BJ (cell line): ENCODE data around the gene KPNB1. TPM values are rescaled to one million over a fixed set of nuclear protein-coding genes. Genes with fewer than 3 reads are reported as not detected.

ENCODE experiments used
- CTCF ChIA-PET: fragments of 350-600 bp; formaldehyde crosslinking; extraction: SDS; loops from one replicate; lab custom pipeline; 2021; ENCODE audit warnings: antibody characterized with exemption, inconsistent platforms; lab: Yijun Ruan, JAX
- POLR2A ChIA-PET: fragments of 300-600 bp; sonication (Branson Sonifier 250); formaldehyde crosslinking; extraction: SDS; loops from one replicate; lab custom pipeline; 2021; ENCODE audit warnings: antibody characterized with exemption; lab: Charles Lee
- DNase-seq: peaks from one replicate; pipeline ENCODE4 v3.0.0-alpha.2; 2011; ENCODE audit warnings: low read depth
- H3K27me3 ChIP-seq: 2 replicates; pipeline ENCODE4 v1.6.0; 2011; ENCODE audit warnings: low read length; ENCODE audit not compliant: control insufficient read depth, insufficient read depth
- H3K36me3 ChIP-seq: 2 replicates; pipeline ENCODE4 v1.5.1; 2011; ENCODE audit warnings: low read length; ENCODE audit not compliant: control insufficient read depth, insufficient read depth
- H3K4me3 ChIP-seq: 2 replicates; pipeline ENCODE4 v1.5.1; 2011; ENCODE audit warnings: low read depth, mild to moderate bottlenecking, control low read depth, low read length
- polyA plus RNA-seq: library from polyadenylated mRNA; depleted of rRNA; stranded (reverse); fragments of >200 nt; gene quantifications from 2 replicates; pipeline ENCODE4 v1.2.3, GENCODE V29; 2011
- TF ChIP-seq, protein P1 (sequence below): IDR thresholded peaks from 2 replicates; pipeline ENCODE4 v1.5.1; 2011; ENCODE audit warnings: low read depth, mild to moderate bottlenecking, control low read depth, inconsistent platforms, low read length, moderate library complexity; ENCODE audit not compliant: insufficient read depth

KPNB1 gene
- polyA plus RNA-seq, 1 experiment, result 171 TPM

DNA sequence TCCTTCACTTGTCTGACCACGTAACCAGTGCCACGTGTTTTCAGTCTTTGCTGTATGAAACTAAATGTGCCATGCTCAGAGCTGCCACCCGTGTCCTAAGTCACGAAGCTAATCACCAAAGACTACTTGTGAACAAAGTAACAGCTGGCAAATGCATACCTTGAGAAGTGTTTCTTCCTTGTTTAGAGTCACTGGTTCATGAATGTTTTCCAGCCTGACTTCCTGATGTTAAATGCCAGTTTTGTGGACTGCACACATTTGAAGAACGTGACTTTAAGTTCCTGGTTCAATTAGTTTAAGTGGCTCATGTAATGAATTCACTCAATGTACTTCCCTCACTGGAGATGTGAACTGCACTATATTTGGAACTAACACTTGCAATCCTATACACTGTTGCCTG, 19.9 kb upstream of the KPNB1 start:
- no peak for DNase-seq
- Histone ChIP-seq H3K4me3 (no peak overlapping the region), H3K36me3 (no peaks in the 10 kb centered on the region; the same call in 1 of the 2 replicates), H3K27me3 (no peaks in the 10 kb centered on the region)
- TF ChIP-seq, protein P1, sequence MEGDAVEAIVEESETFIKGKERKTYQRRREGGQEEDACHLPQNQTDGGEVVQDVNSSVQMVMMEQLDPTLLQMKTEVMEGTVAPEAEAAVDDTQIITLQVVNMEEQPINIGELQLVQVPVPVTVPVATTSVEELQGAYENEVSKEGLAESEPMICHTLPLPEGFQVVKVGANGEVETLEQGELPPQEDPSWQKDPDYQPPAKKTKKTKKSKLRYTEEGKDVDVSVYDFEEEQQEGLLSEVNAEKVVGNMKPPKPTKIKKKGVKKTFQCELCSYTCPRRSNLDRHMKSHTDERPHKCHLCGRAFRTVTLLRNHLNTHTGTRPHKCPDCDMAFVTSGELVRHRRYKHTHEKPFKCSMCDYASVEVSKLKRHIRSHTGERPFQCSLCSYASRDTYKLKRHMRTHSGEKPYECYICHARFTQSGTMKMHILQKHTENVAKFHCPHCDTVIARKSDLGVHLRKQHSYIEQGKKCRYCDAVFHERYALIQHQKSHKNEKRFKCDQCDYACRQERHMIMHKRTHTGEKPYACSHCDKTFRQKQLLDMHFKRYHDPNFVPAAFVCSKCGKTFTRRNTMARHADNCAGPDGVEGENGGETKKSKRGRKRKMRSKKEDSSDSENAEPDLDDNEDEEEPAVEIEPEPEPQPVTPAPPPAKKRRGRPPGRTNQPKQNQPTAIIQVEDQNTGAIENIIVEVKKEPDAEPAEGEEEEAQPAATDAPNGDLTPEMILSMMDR, result no peak
- ChIA-PET CTCF (no interaction called here), POLR2A (no interaction called here)

DNA sequence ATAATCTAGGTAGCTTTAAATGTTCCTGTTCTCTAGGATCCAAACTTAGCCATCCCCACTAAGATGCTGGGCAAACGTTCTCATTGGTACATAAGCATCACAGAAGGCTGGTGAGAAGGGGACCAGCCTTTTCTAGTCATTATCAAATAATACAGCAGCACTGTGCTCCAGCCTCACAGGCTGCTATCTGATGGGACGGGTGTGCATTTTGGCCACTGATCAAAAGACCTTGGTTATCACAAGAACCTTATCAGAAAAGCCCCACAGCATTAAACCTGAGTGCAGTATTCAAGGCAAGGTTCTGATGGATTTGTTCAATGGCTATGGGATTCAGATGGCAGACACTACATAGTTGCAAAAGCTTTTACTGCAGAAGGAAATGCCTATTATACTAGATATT, 19.1 kb upstream of the KPNB1 start:
- CTCF ChIA-PET, result interaction anchor here (0.6 kb wide), 1 partner anchor 513 kb away, joined by 3 read pairs; no protein-coding TSS in a partner anchor
- POLR2A ChIA-PET, result no interaction called here

DNA sequence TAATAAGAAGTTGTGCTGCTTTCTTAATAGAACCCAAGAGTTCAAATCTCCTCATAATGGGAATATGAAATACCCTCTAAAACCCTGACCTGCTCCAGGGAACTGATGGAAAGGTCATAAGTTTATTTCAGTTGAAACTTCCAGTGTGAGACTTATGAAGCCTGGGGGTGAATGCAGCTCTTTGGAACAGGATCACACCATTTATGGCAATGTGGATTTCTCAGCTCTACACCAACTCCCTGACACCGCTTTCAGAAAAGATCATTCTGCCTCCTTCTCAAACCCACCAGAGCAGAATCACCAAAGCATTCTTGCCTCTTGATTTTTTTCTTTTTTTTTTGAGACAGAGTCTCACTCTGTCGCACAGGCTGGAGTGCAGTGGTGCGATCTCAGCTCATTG, 16.7 kb upstream of the KPNB1 start:
- POLR2A ChIA-PET, result interaction anchor here (0.7 kb wide), 1 partner anchor 17 kb away, joined by 13 read pairs; no protein-coding TSS in a partner anchor
- no peak overlapping the region for H3K4me3 ChIP-seq
- H3K36me3 ChIP-seq, result no peaks in the 10 kb centered on the region; the same call in 1 of the 2 replicates
- DNase-seq, result no peak
- TF ChIP-seq, protein P1, result no peak
- CTCF ChIA-PET, result interaction anchor here (0.6 kb wide), 1 partner anchor 26 kb away, joined by 3 read pairs; no protein-coding TSS in a partner anchor
- no peaks in the 10 kb centered on the region for H3K27me3 ChIP-seq

More for the DNA sequence above, 19.1 kb upstream of the KPNB1 start:
- DNase-seq, result no peak
- TF ChIP-seq, protein P1, result no peak
- Histone ChIP-seq H3K4me3 (no peak overlapping the region), H3K36me3 (no peaks in the 10 kb centered on the region; the same call in 1 of the 2 replicates), H3K27me3 (no peaks in the 10 kb centered on the region)

DNA sequence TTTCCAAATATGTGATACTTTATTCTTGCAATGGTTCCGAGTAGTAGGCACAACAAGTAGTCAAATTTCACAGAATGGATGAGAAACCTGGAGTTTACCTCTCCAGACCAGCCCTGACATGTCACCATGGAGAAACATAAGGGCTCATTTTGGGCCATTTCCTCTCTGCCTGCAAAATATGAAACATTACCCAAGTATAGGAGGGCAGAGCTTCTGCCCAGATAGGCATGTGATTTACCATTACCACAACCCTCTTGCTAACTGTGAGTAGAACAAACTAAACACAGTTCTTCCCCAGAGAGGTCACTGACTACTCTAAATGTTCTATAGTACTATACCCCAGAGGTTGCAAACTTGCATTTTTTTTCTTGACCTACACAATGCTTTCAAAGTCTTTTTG, 15.7 kb upstream of the KPNB1 start:
- H3K36me3 ChIP-seq, result no peaks in the 10 kb centered on the region; the same call in 1 of the 2 replicates
- TF ChIP-seq, protein P1, result no peak
- H3K27me3 ChIP-seq, result no peaks in the 10 kb centered on the region
- DNase-seq, result no peak
- ChIA-PET POLR2A (no interaction called here), CTCF (interaction anchor here (0.7 kb wide), 1 partner anchor 18 kb away, joined by 3 read pairs; no protein-coding TSS in a partner anchor)
- H3K4me3 ChIP-seq, result no peak overlapping the region

DNA sequence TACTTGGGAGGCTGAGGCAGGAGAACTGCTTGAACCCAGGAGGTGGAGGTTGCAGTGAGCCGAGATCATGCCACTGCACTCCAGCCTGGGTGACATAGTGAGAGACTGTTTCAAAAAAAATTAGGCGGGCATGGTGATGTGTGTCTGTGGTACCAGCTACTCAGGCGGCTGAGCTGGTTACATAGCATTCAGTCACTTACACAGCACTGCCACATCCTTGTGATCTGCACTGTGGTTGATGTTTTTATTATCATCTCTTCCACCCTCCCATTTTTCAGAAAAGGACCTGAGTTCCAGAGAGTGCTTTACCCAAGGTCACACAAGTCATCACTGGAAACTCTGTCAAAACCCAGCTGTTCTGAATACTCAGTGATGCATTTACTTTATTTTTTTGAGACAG, 14.8 kb upstream of the KPNB1 start:
- no peak for DNase-seq

More for the DNA sequence above, 14.8 kb upstream of the KPNB1 start:
- H3K36me3 ChIP-seq, result no peaks in the 10 kb centered on the region; the same call in 1 of the 2 replicates
- CTCF ChIA-PET, result interaction anchor here (0.7 kb wide), 1 partner anchor 19 kb away, joined by 3 read pairs; no protein-coding TSS in a partner anchor
- no peak overlapping the region for H3K4me3 ChIP-seq
- POLR2A ChIA-PET, result no interaction called here
- no peaks in the 10 kb centered on the region for H3K27me3 ChIP-seq
- TF ChIP-seq, protein P1, result no peak
